Eye (tissue), 1 donor: Measurements from ENCODE around the gene MEGF6.
A peak's percentile ranks its signal among the peaks of the same experiment; 100 is the strongest.

Source experiments
- DNase-seq: peaks from one replicate; pipeline ENCODE4 v3.0.0-alpha.2; 2015

MEGF6 gene, protein sequence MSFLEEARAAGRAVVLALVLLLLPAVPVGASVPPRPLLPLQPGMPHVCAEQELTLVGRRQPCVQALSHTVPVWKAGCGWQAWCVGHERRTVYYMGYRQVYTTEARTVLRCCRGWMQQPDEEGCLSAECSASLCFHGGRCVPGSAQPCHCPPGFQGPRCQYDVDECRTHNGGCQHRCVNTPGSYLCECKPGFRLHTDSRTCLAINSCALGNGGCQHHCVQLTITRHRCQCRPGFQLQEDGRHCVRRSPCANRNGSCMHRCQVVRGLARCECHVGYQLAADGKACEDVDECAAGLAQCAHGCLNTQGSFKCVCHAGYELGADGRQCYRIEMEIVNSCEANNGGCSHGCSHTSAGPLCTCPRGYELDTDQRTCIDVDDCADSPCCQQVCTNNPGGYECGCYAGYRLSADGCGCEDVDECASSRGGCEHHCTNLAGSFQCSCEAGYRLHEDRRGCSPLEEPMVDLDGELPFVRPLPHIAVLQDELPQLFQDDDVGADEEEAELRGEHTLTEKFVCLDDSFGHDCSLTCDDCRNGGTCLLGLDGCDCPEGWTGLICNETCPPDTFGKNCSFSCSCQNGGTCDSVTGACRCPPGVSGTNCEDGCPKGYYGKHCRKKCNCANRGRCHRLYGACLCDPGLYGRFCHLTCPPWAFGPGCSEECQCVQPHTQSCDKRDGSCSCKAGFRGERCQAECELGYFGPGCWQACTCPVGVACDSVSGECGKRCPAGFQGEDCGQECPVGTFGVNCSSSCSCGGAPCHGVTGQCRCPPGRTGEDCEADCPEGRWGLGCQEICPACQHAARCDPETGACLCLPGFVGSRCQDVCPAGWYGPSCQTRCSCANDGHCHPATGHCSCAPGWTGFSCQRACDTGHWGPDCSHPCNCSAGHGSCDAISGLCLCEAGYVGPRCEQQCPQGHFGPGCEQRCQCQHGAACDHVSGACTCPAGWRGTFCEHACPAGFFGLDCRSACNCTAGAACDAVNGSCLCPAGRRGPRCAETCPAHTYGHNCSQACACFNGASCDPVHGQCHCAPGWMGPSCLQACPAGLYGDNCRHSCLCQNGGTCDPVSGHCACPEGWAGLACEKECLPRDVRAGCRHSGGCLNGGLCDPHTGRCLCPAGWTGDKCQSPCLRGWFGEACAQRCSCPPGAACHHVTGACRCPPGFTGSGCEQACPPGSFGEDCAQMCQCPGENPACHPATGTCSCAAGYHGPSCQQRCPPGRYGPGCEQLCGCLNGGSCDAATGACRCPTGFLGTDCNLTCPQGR (N-terminal part only)

GRCh38 chr1:3611170-3612019 lies at the start of gene MEGF6:
Gene MEGF6 (minus strand): TSS chr1:3611508. CDS start chr1:3611268, 240 bp downstream.
- DNase-seq, result peak; percentile 93

DNA sequence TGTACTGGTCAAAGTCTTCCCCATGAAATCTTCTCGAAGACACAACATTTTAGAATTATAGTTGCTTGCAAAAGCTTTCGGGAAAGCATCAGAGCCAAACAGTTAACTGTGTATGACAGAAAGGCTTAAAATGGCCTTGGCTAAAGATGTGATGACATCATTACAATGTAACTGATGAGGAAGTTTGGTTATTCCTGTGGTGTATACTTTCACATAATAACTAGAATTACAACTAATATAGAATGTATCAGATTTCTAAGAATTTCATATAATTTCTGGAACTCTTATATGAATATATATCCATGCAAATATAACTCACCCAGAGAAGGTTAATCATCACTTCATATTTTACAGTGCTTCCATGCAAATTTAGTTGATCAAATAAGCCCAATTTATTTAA lies 49.4 kb upstream of the MEGF6 start:
- no peak for DNase-seq

GRCh38 chr1:3659093-3659492 lies 47.8 kb upstream of the MEGF6 start:
- no peak for DNase-seq

DNA sequence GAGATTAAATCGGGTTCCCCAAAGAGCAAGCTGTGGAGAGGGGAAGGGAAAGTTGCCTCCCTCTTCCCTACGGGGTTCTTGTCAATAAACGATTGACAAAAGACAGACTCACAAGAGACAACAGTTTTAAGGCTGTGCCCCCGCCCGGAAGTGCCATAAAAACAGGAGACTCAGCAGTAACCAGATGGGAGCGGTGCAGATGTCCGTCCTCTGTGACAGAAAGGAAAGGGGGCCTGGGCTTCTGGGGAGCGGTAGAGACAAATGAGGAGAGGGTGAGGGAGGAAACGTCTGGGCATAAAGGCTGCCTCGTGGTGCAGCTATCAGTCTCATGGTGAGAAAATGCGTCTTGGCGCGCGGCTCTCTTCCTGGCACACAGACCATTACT lies 46.9 kb upstream of the MEGF6 start:
- DNase-seq, result no peak

DNA sequence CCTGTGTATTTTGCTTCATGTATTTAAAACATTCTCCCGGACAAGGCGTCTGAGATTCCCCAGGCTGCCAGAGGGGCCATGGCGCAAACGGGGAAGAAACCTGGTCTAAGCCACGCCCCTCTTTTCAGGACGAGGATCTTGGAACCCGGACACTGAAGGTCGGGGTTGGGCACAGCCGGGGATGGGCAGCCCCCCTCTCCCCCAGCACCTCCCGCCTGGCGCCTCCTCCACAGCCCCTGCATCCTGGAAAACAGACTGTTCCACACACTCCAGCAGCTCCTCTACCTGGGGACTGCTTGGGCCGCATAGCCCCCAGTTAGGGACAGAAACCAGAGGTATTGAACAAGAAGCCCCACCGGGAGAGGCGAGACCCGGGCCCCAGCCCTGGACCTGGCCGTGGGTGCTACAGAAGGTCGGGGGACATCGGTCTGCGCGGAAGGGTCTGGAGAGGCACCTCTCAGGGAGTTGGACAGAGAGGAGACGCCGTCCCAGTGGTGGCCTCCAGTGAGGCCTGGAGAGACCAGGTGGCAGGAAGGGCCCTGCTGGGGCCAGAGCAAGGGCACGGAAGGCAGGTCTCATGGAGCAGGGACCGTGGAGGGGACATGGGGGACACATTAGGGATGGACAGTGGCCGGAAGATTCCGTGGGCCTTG lies 46.4 kb upstream of the MEGF6 start:
- no peak for DNase-seq

DNA sequence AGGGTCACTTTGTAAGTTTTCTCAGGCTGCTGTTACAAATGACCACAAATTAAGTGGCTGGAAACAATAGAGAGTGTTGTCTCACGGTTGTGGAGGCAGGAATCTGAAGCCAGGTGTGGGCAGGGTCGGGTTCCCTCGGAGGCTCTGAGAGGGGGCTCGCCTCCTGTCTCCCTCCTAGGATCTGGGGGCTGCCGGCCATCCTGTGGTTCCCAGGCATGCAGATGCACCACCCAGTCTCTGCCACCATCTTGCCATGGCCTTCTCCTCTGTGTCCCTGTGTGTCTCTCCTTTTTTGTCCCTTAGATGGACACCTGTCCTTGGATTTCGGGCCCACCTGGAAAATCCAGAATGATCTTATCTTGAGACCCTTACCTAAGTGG lies 45.8 kb upstream of the MEGF6 start:
- DNase-seq, result no peak

- no peak for DNase-seq
Measured at GRCh38 chr1:3656450-3657095, 45.3 kb upstream of the MEGF6 start.

DNA sequence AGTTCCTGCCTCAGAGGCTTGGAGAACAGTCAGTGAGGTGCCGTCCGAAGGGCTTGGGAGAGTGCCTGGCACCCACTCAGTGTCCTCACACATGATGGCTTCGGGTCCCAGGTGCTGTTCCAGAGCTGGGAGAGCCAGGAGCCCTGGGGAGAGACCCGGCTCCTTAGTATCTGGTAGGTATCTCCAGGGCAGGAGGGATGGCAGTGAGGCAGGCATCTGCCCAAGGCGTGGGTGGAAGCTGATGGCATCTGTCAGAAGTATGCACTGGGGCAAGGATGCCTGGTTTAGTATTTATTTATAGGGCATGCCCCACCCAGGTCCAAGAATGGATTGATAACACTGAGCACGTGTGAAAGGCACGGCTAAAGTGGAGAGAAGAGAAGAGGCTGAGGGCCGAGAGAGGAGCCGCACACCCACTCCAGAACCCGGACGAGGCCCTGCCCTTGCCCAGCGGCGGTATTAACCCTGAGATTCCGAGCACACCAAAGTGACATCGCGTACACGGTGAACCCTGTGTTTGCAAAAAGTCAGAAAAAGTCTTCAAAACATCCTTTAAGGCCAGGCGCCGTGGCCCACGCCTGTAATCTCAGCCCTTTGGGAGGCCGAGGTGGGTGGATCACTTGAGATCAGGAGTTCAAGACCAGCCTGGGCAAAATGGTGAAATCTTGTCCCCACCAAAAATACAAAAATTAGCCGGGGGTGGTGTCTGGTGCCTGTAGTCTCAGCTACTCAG lies 43.4 kb upstream of the MEGF6 start:
- DNase-seq, result no peak

DNA sequence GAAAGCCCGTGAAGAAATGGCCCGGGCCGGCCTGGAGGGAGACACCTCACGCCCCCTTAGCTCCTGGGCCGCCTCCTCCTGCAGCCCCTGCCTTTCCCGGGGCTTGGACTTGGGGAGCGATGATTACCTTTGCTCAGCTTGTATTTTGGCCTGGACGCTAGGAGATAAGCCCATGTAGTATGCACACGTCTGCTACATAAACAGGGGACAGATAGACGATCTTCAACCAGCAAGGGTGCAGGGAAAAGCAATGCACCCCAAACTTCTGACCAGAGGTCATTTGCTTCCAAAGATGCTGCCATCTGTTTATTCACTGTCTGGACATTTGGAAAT lies 41.9 kb upstream of the MEGF6 start:
- DNase-seq, result no peak

- peak; percentile 45 for DNase-seq
Measured at GRCh38 chr1:3652548-3653285, 41.4 kb upstream of the MEGF6 start.

DNA sequence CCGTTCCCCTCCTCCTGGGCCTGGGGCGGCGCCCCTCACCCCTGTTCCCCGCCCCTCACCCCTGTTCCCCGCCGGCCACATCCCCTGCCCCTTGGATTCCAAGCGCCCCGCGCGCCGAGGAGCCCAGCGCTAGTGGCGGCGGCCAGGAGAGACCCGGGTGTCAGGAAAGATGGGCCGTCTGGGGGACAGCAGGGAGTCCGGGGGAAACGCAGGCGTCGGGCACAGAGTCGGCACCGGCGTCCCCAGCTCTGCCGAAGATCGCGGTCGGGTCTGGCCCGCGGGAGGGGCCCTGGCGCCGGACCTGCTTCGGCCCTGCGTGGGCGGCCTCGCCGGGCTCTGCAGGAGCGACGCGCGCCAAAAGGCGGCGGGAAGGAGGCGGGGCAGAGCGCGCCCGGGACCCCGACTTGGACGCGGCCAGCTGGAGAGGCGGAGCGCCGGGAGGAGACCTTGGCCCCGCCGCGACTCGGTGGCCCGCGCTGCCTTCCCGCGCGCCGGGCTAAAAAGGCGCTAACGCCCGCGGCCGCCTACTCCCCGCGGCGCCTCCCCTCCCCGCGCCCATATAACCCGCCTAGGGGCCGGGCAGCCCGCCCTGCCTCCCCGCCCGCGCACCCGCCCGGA lies 40.7 kb upstream of the MEGF6 start, which contains the start of gene TP73:
Gene TP73 (plus strand): TSS at position 587 of the 618 bp plus-strand sequence. CDS start 29,850 bp downstream, outside the sequence.
- DNase-seq, result peak; percentile 60

DNA sequence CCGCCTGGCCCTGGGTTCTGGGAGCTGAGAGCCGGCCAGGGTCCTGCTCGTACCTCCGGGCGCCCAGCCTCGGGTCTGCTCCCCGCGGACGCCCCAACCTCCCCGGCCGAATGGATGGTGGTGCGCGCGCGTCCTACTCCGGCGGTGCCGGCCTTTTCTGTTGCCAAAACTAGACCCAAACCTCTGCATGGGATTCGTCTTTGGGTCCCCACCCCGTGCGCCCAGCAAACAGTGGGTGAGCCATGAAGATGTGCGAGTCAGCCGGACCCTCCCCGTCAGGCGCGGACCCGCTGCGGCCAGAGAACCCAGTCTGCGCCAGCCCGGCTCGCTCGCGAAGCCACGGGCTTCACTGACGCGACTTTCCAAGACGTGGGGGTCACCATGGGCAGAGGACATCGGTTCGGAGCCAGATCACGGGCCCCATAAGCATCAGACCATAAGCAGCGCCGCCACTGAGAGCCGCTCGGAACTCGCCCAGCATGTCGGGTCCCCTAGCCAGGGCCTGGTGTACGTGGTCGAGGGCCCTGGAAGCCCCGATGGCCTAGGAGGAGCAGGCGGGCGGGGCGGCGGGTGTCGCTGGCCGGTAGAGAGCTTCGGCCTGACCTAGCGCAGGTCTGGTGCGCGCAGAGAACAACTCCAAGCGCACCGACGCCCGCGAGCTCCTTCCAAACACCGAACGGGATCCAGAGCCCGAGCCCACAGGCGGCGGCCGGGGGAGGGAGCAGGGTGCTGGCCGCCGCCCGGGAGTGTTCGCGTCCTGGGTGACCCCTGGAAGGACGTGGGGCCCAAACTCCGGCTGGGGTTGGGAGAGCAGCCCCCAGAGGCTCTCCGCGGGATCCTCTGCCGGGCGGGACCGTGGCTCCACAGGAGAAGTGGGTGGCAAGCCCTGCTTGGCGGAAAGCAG lies 40.0 kb upstream of the MEGF6 start:
- peak; percentile 53 for DNase-seq

GRCh38 chr1:3650248-3651025 lies 39.1 kb upstream of the MEGF6 start:
- peak; percentile 46 for DNase-seq

DNA sequence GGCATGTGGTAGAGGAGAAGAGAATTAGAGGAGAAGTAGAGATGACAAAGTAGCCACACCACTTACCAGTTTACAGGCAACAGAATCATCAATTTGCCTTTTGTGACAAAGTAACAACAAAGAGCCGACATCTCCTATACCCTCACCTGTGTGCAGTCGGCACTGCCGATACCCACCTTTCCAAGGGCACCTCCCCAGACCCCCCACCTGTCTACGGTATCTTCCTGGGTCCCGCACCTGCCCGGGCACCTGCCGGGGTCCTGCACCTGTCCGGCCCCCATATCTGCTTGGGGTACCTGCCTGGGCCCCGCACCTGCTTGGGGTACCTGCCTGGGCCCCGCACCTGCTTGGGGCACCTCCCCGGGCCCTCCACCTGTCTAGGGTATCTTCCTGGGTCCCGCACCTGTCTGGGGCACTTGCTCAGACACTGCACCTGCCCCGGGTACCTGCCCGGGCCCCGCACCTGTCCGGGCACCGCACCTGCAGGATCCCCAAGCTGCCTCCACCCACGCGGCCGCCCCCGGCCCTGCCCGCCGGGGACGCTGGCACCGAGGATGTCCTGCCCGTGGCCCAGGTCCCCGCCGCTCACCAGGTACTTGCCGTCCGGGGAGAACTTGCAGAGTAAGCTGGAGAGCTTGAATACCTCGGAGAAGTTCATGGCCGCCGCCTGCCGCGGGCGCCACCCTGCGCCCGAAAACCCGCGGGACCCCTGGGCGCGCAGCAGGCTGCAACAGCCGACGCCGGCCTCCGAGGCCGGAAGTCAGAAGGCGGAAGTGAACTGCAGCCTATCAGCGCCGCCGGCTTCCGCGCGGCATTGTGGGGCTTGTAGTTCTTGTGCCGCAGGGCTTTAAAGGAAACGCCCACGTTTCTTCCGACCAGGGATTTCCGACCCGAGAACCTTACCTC lies 38.3 kb upstream of the MEGF6 start, which contains the start of gene WRAP73:
Gene WRAP73 (minus strand): TSS at position 762 of the 906 bp plus-strand sequence. CDS start 104 bp downstream, at position 658.
- peak; percentile 96 for DNase-seq

GRCh38 chr1:3646596-3646995 lies 35.3 kb upstream of the MEGF6 start:
- no peak for DNase-seq
